Measurements from ENCODE around the gene PADI2.

- TF ChIP-seq CTCF (conservative IDR thresholded peaks at IDR 0.05): no peak
- no peak for TF ChIP-seq ZFX (IDR thresholded peaks at IDR 0.05)
Measured at GRCh38 chr1:17156108-17156507, 36.9 kb upstream of the PADI2 start.

Data from C4-2B (cell line).